HAP-1 (cell line): ENCODE measurements around the gene FNDC1.
A peak's percentile ranks its signal among the peaks of the same experiment; 100 is the strongest.

ENCODE experiments used
- DNase-seq, 2 experiments: peaks; one replicate each; pipeline ENCODE4 v3.0.0-alpha.2; 2016 to 2020; ENCODE audit warnings: low spot score in 2 of 2
- H3K27me3 ChIP-seq: fragments of 250-450 bp; sonication (Bioruptor Pico); 2 replicates; pipeline ENCODE4 v1.5.1; 2020; ENCODE audit warnings: low read depth, mild to moderate bottlenecking, moderate library complexity
- H3K36me3 ChIP-seq: fragments of 250-450 bp; sonication (Bioruptor Pico); replicated peaks from 2 replicates; pipeline ENCODE4 v1.5.1; 2020; ENCODE audit warnings: mild to moderate bottlenecking
- H3K4me1 ChIP-seq: fragments of 250-450 bp; sonication (Bioruptor Pico); 2 replicates; pipeline ENCODE4 v1.5.1; 2020; ENCODE audit warnings: mild to moderate bottlenecking
- H3K4me3 ChIP-seq: fragments of 250-450 bp; sonication (Bioruptor Pico); 2 replicates; pipeline ENCODE4 v1.5.1; 2020; ENCODE audit warnings: mild to moderate bottlenecking, moderate library complexity
- H3K9me3 ChIP-seq: fragments of 250-450 bp; sonication (Bioruptor Pico); 2 replicates; pipeline ENCODE4 v1.5.1; 2020; ENCODE audit warnings: mild to moderate bottlenecking, moderate library complexity
- in situ Hi-C: fragments of 300-500 bp; cut with MboI; formaldehyde crosslinking; loops from 3 replicates; pipeline ENCODE4 v1.14.3; 2020; ENCODE audit warnings: low sequenced_read_pairs, inconsistent platforms, mixed read lengths

FNDC1 gene

GRCh38 chr6:159232751-159233150 is 63.6 kb downstream of the FNDC1 start:
- H3K9me3 ChIP-seq: no peaks in the 10 kb centered on the region
- H3K4me1 ChIP-seq: no peaks in the 10 kb centered on the region
- no peak overlapping the region for H3K4me3 ChIP-seq
- DNase-seq: no peak
- H3K27me3 ChIP-seq: peaks cover 18% of the 10 kb centered on the region
- in situ Hi-C loops: no loop called here
- no peaks in the 10 kb centered on the region for H3K36me3 ChIP-seq

GRCh38 chr6:159233365-159234101 is 64.3 kb downstream of the FNDC1 start:
- no peaks in the 10 kb centered on the region for H3K9me3 ChIP-seq
- peaks cover 16% of the 10 kb centered on the region for H3K27me3 ChIP-seq
- no peaks in the 10 kb centered on the region for H3K36me3 ChIP-seq
- in situ Hi-C loops: no loop called here
- DNase-seq: no peak
- H3K4me3 ChIP-seq: no peak overlapping the region
- H3K4me1 ChIP-seq: no peaks in the 10 kb centered on the region

GRCh38 chr6:159234102-159234553 is 64.9 kb downstream of the FNDC1 start:
- Histone ChIP-seq H3K36me3 (no peaks in the 10 kb centered on the region), H3K4me1 (no peaks in the 10 kb centered on the region), H3K4me3 (no peak overlapping the region), H3K27me3 (peaks cover 16% of the 10 kb centered on the region), H3K9me3 (no peaks in the 10 kb centered on the region)
- in situ Hi-C loops: no loop called here
- DNase-seq: no peak

- peaks cover 11% of the 10 kb centered on the region; the same call in 1 of the 2 replicates for H3K27me3 ChIP-seq
- no peak for DNase-seq
- H3K36me3 ChIP-seq: no peaks in the 10 kb centered on the region
Observed at GRCh38 chr6:159238920-159239558, 69.8 kb downstream of the FNDC1 start.

GRCh38 chr6:159249128-159249527 is 79.9 kb downstream of the FNDC1 start:
- DNase-seq: no peak
- Histone ChIP-seq H3K9me3 (no peaks in the 10 kb centered on the region), H3K36me3 (no peaks in the 10 kb centered on the region), H3K4me3 (no peak overlapping the region), H3K4me1 (no peaks in the 10 kb centered on the region), H3K27me3 (no peaks in the 10 kb centered on the region)
- in situ Hi-C loops: no loop called here

More at GRCh38 chr6:159238920-159239558, 69.8 kb downstream of the FNDC1 start:
- Histone ChIP-seq H3K4me1 (no peaks in the 10 kb centered on the region), H3K4me3 (no peak overlapping the region), H3K9me3 (no peaks in the 10 kb centered on the region)
- in situ Hi-C loops: no loop called here

- DNase-seq: no peak
- no peaks in the 10 kb centered on the region for H3K9me3 ChIP-seq
- no peaks in the 10 kb centered on the region for H3K36me3 ChIP-seq
- in situ Hi-C loops: no loop called here
- no peaks in the 10 kb centered on the region for H3K27me3 ChIP-seq
- no peak overlapping the region for H3K4me3 ChIP-seq
- no peaks in the 10 kb centered on the region for H3K4me1 ChIP-seq
Observed at GRCh38 chr6:159249752-159250151, 80.6 kb downstream of the FNDC1 start.

GRCh38 chr6:159250633-159251032 is 81.4 kb downstream of the FNDC1 start:
- Histone ChIP-seq H3K4me3 (no peak overlapping the region), H3K36me3 (no peaks in the 10 kb centered on the region), H3K27me3 (no peaks in the 10 kb centered on the region), H3K4me1 (no peaks in the 10 kb centered on the region), H3K9me3 (no peaks in the 10 kb centered on the region)
- in situ Hi-C loops: no loop called here
- DNase-seq: no peak

- Histone ChIP-seq H3K27me3 (no peaks in the 10 kb centered on the region), H3K4me3 (no peak overlapping the region), H3K36me3 (no peaks in the 10 kb centered on the region), H3K4me1 (no peaks in the 10 kb centered on the region), H3K9me3 (no peaks in the 10 kb centered on the region)
- in situ Hi-C loops: no loop called here
- DNase-seq: peak; percentile 45 to 53
Observed at GRCh38 chr6:159252955-159253508, 83.8 kb downstream of the FNDC1 start.

GRCh38 chr6:159254186-159254585 is 85.0 kb downstream of the FNDC1 start:
- no peak for DNase-seq
- in situ Hi-C loops: no loop called here
- no peaks in the 10 kb centered on the region for H3K27me3 ChIP-seq

GRCh38 chr6:159255434-159255951 is 86.3 kb downstream of the FNDC1 start:
- no peak overlapping the region for H3K4me3 ChIP-seq
- H3K4me1 ChIP-seq: no peaks in the 10 kb centered on the region
- no peaks in the 10 kb centered on the region for H3K36me3 ChIP-seq
- in situ Hi-C loops: no loop called here
- H3K9me3 ChIP-seq: no peaks in the 10 kb centered on the region
- no peak for DNase-seq
- no peaks in the 10 kb centered on the region for H3K27me3 ChIP-seq

More at GRCh38 chr6:159254186-159254585, 85.0 kb downstream of the FNDC1 start:
- H3K4me3 ChIP-seq: no peak overlapping the region
- no peaks in the 10 kb centered on the region for H3K9me3 ChIP-seq
- H3K4me1 ChIP-seq: no peaks in the 10 kb centered on the region
- no peaks in the 10 kb centered on the region for H3K36me3 ChIP-seq

- Histone ChIP-seq H3K27me3 (no peaks in the 10 kb centered on the region), H3K4me1 (no peaks in the 10 kb centered on the region), H3K9me3 (no peaks in the 10 kb centered on the region), H3K4me3 (no peak overlapping the region), H3K36me3 (no peaks in the 10 kb centered on the region)
- in situ Hi-C loops: no loop called here
- DNase-seq: no peak
Observed at GRCh38 chr6:159256128-159256527, 86.9 kb downstream of the FNDC1 start.

GRCh38 chr6:159257846-159258245 is 88.6 kb downstream of the FNDC1 start:
- no peaks in the 10 kb centered on the region for H3K4me1 ChIP-seq
- H3K27me3 ChIP-seq: no peaks in the 10 kb centered on the region; the same call in 1 of the 2 replicates
- no peak for DNase-seq
- H3K4me3 ChIP-seq: no peak overlapping the region
- in situ Hi-C loops: no loop called here
- no peaks in the 10 kb centered on the region for H3K36me3 ChIP-seq
- no peaks in the 10 kb centered on the region for H3K9me3 ChIP-seq

GRCh38 chr6:159259441-159260125 is 90.4 kb downstream of the FNDC1 start:
- in situ Hi-C loops: no loop called here
- DNase-seq: no peak

More at GRCh38 chr6:159259441-159260125, 90.4 kb downstream of the FNDC1 start:
- Histone ChIP-seq H3K36me3 (no peaks in the 10 kb centered on the region), H3K4me1 (no peaks in the 10 kb centered on the region), H3K27me3 (peaks cover 4% of the 10 kb centered on the region; the same call in 1 of the 2 replicates), H3K4me3 (no peak overlapping the region), H3K9me3 (no peaks in the 10 kb centered on the region)
